Activated CD4-positive, CD25-positive, alpha-beta regulatory T cell treated with anti-CD3 and anti-CD28 coated beads, Interleukin-2, amount 50 U/mL, for 24 hours (primary cell): ENCODE data around the gene SHROOM4.

Experiments
- ATAC-seq, 2 donors: fragments of 150-1000 bp; cut with Tn5 transposase; one replicate each; pipeline ENCODE4 v1.10.0; 2021; ENCODE audit warnings: mild to moderate bottlenecking in 1 of 2, moderate library complexity in 1 of 2

The SHROOM4 gene

DNA sequence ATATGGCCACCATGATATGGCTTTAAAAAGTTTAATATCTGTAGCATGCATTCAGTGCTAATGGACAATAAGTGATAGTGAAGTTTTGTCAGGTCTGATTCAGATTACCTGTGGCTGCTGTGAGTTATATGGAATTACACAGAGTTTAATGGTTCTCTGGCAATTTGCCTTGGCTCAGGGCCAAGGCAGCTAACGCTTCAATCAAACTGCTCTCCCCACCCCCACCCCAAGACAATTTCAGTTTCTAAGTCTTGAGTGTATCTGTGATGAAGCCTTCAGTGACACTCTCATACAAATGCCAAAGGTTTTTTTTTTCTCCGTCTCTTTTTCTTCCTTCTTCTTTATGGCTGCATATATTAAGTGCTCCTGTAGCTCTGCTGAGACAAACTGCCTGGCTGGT lies 106.6 kb downstream of the SHROOM4 start:
- no peak for ATAC-seq

DNA sequence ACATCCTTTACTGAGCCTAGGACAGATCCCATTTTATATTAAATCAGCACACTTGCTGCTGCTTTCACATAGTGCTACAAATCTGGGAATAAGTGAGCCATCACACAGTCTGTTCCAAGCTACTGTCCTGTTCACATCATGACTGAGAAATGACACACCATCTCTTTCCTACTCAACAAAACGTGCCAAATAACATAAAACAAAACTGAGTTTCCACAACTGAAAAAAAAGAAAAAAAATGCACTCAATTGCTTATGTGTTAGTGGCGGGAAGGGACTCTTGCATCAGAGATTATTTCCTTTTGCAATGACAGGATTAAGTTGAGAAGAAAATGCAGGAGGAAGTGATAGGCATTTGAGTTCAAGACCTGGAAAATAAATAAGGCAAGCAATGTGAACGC lies 109.0 kb downstream of the SHROOM4 start:
- no peak for ATAC-seq

DNA sequence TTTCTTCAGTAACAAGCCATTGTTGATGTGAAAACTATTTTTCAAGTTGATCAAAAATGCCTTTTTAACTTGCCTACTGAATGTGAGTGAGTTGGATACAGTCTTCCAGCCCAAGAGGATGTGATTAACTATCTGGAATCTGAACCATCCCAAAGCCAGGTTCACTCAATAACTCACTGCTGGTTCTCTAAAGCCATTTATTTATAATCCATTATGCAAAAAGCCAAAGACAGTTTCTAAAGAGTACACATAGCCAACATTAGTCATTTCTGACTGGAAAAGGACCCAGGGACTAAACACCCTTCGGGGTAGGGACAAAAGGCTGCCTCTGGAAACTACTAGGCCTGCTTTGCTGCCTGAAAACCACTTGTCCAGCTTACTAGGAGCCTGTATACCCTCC lies 109.6 kb downstream of the SHROOM4 start:
- ATAC-seq, result no peak

DNA sequence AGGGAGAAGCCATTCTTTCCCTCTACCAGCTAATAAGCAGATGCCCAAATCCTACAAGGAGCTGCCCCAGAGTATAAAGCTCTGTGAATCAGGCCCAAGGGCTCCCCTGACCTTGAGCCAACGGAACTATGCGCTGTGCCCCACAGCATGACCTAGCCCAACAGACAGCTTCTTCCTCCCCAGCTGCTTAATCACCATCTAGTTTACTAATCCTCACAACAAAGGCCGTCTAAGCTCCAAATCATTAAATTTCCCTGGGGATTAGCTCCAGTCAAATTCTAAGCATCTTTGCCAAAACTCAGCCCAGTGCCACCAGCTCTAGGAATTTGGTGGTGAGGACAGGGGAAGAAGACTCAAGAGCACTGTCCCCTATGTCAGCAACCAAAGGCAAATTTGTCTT lies 113.1 kb downstream of the SHROOM4 start:
- no peak for ATAC-seq

DNA sequence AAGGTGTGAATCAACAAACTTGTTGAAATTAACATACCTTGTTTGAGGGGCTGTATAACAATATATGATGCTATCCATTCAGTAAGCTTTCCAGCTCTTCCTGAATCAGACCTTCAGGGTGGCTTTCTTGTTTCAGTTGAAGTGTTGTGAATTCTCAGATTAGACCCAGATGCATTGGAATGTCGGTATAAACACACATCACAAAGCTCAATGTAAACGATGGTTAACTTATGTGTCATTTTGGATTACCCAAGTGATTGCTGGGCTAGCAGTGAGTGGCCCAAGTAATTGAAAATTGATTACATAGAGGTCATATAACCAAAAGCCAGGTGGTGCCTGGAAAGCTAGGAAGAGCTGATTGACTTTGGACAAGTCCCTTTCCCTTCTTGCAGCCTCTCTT lies 115.0 kb downstream of the SHROOM4 start:
- no peak for ATAC-seq

DNA sequence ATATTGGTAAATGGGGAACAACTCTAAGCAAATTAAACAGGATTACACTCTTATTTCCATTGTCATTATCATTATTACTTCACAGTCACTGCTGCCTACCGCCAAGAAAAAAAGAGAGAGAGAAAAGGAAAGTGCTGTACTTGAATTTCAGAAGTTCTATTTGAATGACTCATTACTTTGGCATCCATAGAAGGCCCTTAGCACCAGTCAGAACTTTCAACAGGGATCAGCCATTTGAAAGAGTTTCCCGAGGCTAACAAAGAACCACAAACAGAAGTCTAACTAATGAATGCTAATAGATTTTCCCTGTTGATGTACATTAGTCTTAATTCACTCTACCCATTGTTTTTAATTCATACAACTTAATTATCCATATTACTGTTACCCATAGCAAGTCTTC lies 116.3 kb downstream of the SHROOM4 start:
- ATAC-seq, result no peak

DNA sequence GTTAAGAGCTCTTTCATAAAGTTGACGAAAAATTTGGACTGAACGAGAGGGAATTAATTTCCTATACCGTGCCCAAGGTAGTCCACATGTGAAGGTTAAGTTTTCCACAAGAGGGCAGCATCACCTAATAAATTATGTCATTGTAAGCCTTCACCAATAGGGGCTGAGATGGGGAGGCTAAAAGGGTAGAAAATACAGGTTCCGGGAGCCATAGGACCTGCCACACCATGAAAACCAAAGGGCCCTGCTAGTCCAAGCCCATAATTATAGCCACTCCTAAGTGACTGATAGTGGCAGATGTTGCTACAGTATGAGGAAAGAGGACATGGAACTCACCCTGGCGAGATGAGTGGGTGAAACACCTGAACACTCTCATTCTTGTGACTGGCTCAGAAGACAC lies 122.2 kb downstream of the SHROOM4 start:
- ATAC-seq, result peak in 1 of 2 donors; percentile 38

DNA sequence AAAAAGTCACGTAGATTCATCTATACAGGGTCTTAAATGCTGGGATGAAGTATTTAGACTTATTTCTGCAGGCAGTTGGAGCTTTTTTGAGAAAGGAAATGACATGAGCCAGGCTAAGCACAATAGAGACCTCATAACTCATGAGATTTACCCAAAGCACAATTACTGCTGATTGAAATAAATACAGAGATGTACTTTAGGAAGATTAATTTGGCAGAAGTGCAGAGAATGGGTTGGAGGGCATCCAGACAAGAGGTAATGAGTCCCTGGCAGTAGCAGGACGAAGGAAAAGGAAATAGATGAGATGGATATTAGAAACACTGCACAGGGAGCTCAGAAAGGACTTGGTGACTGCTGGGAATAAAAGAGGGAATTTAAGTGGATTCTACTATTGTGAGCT lies 129.1 kb downstream of the SHROOM4 start:
- ATAC-seq, result no peak

DNA sequence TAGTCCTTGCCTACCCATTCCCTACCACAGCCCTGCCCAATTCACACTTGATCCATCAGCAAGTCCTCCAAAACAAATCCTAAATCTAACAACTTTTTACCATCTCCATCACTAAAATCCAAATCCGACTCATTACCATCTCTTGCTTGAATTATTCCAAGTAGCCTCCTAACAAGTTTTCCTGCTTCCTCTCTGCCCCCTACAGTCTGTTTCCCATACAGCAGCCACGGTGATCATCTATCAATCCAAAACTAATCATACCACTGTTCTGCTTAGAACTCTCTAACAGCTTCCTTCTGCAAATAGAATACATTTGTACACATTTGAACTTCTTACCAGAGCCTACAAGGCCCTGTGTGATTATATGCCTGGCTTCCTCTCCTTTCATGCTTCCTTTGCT lies 133.0 kb downstream of the SHROOM4 start:
- ATAC-seq, result no peak

DNA sequence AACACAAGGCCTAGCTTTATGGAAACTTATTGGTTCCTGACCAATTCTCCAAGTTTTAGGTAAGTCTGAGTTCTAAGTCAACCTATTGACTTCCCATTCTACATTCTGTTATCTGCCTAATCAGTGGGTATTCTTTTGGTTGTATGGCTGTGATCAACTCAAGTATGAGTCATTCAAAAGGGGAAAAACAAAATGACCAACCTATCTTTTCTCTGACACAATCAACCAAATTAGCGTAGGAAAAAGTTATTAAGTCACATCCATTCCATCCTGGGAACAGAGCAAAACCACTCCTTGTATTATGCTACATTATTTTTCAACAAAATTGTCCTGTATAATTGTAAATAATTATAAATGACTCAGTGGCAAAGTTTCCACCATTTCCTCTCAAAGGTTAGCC lies 136.2 kb downstream of the SHROOM4 start:
- no peak for ATAC-seq

DNA sequence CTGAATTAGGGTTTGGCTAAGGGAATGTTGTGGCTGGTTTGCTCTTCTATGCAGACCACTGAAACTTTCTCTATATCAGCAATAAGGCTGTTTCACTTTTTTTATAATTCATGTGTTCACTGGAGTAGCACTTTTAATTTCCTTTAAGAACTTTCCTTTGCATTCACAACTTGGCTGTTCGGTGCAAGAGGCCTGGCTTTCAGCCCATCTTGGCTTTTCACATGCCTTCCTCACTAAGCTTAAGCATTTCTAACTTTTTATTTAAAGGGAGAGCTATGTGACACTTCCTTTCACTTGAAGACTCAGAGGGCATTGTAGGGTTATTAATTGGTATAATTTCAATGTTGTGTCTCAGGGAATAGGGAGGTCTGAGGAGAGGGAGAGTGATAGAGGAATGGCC lies 142.3 kb downstream of the SHROOM4 start:
- ATAC-seq, result no peak

DNA sequence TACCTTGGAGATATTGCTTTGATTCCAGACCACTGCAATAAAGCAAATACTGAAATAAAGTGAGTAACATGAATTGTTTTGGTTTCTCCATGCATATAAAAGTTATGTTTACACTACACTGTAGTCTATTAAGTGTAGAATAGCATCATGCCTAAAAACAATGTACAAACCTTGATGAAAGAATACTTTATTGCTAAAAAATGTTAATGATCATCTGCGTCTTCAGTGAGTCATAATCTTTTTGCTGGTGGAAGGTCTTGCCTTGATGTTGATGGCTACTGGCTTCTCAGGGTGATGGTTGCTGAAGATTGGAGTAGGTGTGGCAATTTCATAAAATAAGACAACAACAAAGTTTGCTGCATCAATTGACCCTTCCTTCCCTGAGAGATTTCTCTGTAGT lies 145.1 kb downstream of the SHROOM4 start:
- ATAC-seq, result no peak

DNA sequence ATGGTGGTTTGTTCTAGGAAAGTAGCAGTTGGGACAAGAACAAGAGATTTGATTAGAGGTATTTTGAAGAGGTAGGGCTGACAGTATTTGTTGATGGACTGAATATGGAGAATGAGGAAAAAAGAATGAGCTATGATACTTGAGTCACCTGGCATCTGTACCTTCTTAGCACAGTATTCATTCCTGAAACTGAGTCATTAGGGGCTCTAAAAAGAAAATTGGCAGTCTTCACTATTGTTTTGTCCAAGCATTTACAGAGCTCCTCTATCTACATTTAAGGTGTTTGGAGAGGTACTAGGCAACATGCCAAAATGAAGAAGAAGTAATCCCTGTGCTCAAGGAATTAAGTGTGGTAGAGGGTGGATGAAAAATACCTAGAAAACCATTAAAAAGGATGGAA lies 165.8 kb downstream of the SHROOM4 start:
- no peak for ATAC-seq

DNA sequence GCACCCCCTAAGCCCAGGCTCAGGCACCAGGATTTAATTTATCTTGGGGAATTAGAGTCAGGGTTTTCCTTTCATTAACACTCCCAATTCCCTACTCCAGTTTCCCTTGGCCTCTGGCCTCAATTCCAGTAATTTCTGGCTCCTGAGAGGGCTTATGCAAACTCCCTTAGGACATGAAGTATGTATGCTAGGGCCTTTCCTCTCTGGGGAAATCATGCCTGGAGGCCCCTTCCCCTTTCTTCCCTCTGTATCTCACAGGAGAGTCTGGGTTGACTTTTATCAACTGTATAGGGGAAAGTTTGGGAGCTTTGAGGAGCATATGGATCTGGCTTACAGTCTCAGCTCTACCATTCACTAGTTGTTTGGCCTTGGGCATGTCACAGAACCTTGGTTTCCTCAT lies 169.5 kb downstream of the SHROOM4 start:
- ATAC-seq, result no peak

DNA sequence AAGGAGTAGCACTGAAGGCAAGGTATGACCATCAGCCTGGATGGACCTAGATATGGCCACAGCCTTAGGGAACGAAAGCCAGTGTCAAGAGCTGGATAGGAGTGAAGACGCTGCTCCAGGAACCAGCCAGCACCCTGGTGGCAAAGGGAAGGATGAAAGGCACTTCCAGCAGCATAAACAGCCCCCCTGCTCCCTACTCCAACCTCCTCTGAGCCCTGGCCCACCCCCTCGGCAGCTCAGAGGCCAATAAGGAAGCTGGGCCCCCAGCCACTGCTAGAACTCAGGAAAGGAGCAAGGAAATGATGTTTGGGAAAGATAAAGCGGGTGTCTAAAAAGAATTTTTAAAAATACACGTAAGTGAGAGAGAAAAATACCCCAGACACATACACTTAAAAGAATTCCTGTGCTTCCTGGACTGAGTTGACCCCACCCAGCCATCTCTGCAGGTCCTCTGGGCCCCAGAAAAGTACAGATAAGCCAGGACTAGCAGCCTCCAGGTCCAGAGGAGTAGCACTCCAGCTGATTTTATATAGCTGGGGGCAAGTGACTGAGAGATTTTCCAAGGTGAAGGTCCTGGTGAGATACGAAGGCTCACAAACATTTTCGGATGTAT lies 170.4 kb downstream of the SHROOM4 start:
- no peak for ATAC-seq

DNA sequence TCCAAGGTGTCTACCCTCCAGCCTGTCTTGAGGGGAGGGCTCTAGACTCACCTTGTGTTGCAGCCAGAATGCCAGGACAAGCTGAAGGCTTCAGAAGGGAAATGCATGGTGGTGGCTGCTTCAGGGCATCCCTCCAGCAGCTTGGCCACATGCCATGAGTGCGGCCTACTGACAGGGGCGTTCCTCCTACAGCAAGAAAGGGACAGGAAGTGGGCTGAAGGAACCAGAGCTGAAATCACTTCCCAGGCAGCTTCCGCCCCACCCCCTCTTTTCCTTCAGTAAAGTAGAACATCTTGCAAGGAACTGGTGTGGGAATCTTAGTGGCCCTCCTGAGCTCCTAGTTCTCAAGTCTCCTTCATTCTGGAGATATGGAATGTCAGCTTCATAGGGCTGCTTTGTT lies 175.9 kb downstream of the SHROOM4 start:
- ATAC-seq, result no peak

DNA sequence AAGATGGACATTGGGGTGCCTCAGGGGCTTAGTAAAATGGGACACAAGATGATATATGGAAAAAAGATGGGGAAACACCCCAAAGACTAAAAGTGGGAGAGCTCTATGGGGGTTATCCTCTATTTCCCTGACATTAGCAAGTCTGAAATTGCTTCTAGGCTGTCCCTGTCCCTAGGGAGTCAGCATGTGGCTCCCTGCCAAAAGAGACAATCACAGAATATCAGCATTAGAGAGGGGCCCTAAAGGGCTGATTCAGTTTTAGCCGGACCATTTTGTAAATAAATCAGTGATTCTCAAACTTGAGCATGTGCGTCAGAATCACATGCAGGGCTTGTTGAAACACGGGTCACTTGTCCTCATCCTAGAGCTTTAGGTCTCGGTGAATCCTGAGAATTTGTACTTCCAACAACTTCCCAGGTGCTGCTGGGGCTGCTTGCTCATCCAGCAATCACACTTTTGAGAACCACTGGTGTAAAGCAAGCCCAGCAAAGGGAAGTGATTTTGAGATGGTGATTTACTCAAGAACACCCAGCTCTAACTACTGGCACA lies 178.1 kb downstream of the SHROOM4 start:
- no peak for ATAC-seq

DNA sequence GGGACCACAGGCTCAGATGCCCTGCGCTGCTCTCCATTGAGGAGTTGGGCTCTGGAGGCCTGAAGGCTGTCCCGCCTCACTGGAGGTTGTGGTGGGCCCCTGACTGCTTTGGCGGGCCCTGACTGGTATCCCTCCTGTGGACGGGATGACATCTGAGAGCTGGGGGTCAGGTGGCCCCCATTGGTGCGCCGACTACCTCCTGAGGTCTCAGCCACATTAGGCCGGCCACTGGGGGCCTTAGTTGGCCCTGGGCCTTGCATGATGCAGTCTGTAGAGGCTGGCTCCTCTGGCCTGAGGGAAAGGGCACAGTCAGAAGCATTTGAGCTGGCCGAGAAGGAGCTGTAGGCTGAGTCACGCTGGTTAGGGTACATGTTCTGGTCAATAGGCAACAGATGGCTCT lies 178.8 kb downstream of the SHROOM4 start:
- ATAC-seq, result no peak

DNA sequence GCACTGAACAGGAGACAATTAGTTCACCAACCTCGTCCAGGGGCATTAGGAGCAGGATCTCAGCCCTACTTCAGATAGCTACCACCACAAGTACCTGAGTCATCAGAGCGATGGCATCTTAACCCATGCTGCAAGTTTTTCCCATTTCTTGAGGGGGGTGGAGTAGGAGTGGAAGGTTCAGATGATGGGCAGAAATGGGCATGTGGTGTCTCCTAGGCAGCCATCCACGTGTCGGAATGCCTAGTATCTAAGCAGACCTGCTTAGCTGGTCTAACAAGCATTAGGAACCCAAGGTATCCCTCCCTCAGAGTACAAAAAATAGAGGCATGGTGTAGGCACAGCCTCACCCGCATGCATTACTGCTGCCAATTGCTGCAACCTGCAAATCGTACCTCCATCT lies 184.2 kb downstream of the SHROOM4 start:
- ATAC-seq, result no peak

DNA sequence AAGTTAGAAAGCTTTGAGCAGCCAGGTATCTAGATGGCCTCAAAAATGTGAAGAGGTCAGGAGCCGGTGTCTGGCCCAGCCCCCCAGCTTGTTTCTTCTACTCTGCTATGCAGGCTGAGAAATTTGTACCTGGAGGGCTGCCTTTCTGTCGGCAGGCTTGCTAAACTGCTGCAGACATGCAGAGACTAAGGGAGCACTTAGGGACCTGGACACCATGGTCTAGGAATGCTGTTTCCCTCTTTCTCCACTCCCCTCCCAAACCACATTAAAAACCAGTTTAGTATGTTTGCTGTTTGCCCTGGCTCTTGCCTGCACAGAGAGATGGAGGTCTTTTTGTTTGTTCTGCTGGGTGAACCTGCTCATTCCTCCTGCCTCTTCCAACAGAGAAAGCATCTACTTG lies 186.3 kb downstream of the SHROOM4 start:
- ATAC-seq, result no peak

DNA sequence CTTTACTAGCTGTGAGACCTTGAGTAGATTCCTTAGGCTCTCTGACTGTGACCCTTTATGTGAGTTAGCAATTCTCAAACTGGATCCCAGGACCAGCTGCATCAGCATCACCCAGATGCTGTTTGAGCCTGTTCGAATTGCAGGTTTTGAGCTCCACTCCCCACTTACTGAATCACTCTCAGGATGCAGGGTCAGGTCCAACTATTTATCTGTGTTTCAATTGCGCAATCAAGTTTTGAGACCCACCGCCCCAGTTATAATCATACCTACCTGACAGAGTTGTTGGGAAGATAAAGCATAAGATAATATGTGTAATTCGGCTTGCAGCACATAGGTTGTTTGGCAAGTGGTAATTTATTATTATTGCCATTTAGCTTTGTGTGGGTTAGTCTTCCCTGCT lies 187.6 kb downstream of the SHROOM4 start:
- no peak for ATAC-seq

DNA sequence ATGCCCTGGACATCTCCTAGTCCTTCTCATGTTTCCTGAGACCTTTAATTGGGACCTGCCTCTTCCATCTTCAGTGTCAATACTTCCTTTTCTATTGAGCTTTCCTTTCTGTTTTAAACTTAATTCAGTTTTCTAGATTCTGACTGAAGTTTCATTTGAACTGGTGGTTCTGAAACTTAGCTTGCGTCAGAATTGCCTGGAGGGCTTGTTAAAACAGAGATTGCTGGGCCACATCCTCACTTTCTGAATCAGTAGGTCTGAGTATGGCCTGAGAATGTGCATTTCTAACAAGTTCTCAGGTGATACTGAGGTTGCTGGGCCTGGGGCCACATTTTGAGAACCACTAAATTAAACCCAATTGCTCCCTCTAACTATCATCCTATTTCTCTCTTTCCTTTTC lies 191.2 kb downstream of the SHROOM4 start:
- ATAC-seq, result no peak

DNA sequence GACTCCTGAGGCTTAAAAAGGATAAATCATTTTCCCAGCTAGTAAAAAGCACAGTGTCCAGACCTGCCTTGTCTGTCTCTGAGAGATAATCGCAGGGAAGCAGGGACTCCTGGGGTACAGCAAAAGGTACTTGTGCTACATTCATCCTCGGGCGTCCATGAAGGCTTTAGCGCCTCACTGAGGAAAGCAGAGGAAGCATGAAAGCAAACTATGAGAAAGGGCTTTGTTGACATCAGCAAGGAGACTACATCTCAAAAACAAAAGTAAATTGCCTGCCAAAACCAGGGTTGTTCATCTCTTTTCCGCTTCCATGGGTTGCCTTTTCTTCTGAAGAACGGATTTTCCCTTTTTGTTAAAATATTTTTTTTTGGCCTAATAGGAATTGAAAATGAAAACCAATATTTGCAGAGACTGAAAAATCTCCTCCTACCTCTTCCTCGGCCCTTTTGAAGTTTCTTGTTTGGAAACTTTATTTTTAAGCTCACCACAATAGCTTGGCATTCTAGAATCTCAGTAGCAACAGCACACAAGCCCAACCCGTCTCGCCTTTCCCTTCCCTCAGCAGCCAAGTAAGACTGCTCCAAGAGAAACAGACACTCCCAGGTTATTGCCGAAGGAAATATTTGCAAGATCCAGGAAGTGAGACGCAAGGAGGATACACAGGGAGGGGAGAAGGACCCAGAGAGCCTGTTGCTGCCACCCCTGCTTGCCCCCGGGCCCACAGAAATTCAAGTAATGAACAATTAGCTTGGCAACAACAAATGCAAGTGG lies 195.0 kb downstream of the SHROOM4 start:
- ATAC-seq, result no peak

DNA sequence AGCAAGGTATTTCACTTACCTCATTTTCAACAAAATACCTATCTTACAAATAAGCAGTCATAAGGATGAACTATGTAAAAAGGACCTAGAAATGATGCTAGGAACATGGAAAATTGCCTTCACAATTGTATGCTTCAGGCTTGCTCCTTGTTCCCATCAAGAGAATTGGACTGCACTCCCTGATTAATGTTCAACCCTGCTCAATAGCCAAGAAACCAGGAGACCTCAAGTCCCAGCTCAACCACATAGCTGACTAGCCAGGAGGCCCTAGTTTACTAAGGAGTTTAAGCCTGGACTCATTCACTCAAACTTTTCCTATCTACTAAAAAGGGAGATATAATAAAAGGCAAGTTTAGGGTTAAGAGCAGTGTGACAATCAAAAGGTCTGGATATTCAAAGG lies 196.8 kb downstream of the SHROOM4 start:
- no peak for ATAC-seq
